ENCODE results near the gene CD300LD.
A peak's percentile ranks its signal among the peaks of the same experiment; 100 is the strongest.
"Not testable (repeated sequence)": the region's sequence is repeated elsewhere in the genome, so short reads cannot be mapped to it uniquely, and the experiment has no call there.

The CD300LD gene

DNA sequence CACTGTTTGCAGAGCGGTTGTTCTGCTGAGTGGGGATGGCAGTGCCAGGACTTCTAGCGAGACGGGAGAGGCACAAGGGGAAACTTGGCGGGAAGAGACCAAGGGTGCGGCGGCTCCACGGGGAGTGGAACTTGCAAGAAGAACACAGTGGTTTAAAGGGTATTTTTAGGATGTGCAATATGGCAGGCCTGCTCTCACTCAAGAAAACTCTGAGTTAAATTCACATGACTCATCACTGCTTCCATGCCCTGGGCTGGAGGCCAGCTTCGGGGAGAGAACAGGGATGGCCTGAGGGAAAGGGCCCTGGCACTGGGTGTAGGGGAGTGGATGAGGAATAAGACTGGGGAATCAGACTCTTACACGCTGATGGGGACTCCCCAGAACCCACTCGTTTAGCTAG, 13.3 kb upstream of the CD300LD start:
- DNase-seq: no peak

DNA sequence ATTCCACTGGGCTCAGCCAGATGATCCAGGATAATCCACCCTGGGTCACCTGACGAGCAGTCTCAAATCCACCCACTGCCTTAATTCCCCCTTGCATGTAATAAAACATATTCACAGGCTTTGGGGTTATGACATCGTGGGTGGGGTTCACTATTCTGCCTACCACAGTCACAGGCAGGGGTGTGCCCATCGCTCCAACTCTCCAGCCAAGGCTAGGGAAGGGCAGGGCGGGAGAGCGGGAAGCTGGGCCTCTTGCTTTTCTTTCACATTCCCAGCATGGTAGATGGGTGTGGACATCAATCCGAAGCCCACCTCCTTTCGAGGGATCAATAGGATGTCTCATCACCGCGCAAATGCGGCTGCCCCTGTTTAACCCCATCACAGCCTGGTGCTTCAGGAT, 12.7 kb upstream of the CD300LD start:
- no peak for DNase-seq

GRCh38 chr17:74604200-74604599, 12.1 kb upstream of the CD300LD start:
- no peak for DNase-seq

GRCh38 chr17:74603746-74604145, 11.7 kb upstream of the CD300LD start:
- DNase-seq: no peak

DNA sequence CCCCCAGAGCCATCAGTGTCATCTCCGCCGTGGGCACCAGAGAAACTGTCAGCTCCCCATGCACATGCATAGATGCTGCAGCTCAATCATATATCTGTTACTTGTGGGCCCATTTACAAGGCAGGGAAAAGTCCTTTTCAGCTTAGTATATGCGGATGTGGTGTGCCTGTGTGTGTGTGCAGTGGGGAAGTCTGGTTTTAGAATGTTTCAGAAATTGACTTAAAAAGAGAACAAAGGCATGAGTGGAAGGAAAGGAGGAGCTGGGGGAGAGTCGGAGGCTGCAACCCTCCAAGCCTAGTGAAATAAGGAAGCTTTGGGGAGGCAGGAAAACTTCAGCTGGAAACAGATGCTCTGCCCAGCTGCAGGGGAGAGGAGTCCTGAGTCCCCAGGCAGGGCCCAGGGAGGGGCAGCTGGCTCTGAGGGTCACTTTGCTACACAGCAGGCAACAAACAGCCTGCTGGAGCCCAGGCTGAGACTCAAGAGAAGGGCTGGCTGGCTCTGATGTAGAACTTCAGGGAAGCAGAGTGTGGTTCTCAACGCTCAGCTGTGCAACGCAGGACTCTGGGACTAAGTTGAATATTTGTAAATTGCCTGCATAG, 11.1 kb upstream of the CD300LD start:
- DNase-seq: no peak

- DNase-seq: peak; percentile 35
Observed at GRCh38 chr17:74601944-74602572, 10.0 kb upstream of the CD300LD start.

- peak; percentile 2 for DNase-seq
Observed at GRCh38 chr17:74599448-74599939, 7.4 kb upstream of the CD300LD start.

- no peak for DNase-seq
Observed at GRCh38 chr17:74599023-74599399, 6.9 kb upstream of the CD300LD start.

- no peak for DNase-seq
Observed at GRCh38 chr17:74598346-74599022, 6.4 kb upstream of the CD300LD start.

DNA sequence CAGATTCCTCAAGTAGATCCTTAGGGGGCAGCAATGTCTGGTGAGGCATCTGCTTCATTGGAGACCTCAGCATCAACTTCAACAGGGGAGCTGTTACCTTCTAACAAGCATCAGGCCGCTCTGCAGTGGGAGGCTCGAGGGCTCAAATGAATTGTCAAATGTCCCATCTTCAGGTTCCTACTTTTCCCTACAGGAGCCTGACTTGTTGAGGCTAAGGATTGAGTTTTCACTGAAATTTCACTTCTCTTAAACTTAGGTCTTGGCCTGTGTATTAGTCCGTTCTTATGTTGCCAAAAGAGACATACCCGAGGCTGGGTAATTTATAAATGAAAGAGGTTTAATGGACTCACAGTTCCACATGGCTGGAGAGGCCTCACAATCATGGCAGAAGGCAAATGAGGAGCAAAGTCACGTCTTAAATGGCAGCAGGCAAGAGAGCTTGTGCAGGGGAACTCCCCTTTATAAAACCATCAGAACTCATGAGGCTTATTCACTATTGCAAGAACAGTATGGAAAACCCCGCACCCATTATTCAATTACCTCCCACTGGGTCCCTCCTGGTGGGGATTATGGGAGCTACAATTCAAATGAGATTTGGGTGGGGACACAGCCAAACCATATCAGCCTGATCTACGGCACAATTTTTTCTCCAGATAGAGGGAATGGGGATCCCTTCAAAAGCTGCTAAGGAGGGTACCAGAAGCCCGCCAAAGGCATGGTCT, 5.1 kb upstream of the CD300LD start:
- DNase-seq: no peak

DNA sequence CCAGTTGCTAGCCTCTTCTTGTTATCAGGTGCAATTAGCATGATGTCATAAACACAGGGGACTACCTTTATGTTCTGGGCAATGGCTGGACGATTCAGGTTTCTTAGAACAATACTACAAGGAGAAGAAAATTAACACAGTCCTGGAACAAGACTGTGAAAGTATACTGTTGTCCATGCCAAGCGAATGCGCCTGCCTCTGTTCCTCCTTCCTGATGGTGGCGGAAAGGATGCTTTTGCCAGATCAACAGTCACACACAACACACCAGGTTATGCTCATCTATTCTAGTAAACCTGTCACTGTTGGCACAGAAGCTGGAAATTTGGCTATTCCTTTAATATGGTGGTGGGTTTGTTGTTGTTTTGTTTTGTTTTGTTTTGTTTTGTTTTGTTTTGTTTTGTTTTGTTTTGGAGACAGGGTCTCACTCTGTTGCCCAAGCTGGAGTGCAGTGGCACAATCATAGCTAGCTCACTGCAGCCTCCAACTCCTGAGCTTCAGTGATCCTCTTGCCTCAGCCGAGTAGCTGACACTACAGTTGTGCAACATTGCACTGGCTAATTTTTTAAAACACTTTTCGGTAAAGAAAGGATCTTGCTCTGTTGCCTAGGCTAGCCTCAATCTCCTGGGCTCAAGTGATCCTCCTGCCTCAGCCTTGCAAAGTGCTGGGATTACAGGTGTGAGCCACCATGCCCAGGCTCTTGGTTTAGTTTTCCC, 3.1 kb upstream of the CD300LD start:
- DNase-seq: no peak

GRCh38 chr17:74591503-74591902, 580 bp downstream of the CD300LD start:
- DNase-seq: no peak

GRCh38 chr17:74585711-74586110, 6.4 kb downstream of the CD300LD start:
- no peak for DNase-seq

DNA sequence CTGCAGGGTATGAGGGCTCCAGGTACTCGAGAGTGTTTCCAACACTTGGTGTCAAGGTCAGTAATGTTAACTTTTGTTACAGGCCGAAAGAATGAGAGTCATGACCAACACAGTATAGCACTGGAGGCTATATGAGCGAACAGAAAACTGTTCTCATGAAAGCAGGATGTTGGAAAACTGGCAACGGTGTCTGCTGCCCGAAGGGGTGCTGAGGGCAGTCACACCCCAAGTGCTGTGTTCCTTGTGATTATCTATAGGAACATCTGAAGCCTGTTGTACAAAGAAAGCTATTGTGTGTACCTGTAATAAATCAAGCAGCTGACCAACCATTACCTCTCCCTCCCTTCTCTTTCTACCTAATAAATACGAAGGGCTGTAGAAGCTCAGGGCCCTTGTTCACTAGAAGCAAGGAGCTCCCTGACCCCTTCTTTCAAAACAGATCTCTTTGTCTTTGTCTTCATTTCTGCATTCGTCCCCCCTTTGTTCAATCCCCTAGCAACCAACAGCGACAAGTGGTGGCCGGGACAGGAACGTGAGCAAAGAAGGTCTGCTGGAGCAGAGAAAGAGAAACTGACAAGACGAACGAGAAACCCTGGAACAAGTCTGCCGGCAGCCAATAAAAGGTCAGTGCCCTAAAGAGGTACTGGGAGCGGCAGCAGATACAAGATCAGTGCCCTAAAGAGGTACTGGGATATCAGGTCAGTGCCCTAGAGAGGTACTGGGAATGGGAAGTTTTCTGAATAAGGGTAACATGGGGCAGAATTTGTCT, 7.6 kb downstream of the CD300LD start:
- no peak for DNase-seq

DNA sequence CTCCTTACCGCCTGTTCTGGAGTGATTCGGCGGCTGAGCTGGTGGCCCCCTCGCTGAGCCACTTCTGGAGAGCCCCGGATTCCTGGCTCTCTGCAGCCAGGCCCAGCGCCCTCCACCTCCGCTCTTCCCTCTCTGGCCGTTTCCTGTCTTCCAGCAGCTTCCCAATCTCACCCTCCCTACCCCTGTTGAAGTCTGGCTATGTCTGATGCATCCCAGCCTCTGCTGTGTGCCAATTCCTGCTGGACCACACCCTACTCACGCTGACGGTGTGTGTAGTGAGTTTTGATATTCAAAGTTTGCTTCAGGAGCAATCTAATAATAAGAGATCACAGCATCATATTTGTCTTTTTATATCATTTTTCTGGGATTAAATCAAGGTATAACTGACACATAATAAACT, 9.4 kb downstream of the CD300LD start:
- DNase-seq: no peak

- no peak for DNase-seq
Observed at GRCh38 chr17:74579900-74580299, 12.2 kb downstream of the CD300LD start.

DNA sequence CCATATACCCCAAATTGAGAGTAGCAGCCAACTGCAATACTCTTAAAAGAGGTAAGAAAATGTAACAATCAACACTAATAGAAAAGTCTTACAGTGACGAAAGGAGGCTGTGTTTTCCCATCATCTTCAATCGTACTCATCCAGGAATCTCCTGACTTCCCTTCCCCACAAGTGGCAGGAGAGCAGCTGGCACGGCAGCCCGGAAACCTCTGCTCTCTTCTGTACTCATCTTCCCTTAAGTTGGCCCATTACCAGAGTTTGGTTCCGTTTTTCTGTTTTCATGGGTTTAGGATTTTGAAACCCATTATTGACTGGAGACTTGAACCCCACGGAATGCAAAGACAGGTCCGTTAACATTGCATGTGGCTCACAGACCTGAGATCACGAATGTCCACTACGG, 13.1 kb downstream of the CD300LD start:
- DNase-seq: no peak

DNA sequence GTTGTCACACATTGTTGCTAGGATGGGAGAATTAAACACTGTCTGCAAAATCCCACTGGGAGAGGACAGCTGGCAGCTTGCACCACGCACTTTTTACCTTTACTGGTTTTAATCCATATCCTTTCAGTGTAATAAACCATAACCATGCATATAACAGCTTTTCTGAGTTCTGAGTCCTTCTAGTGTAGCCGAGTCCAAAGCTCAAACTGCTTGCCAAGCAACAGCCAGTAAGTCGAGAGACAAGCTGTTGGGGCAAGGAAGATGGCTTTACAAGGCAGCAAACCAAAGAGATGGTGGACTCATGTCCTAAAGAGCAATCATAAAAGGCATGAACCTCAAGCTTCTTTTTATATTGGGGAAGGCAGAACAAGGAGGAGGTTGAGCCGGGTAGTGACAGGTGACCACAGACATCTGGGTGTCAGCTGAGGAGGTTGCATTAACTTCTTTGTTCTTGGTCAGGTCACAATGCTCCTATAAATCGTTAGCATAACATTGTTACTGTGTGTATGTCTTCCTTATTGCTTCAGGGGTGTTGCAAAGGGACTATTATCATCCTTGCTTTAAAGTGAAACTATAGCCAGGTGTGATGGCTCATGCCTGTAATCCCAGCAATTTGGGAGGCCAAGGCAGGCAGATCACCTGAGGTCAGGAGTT, 17.5 kb downstream of the CD300LD start:
- no peak for DNase-seq

- DNase-seq: not testable (repeated sequence)
Observed at GRCh38 chr17:74573635-74574034, 18.4 kb downstream of the CD300LD start.

- DNase-seq: no peak
Observed at GRCh38 chr17:74573169-74573568, 18.9 kb downstream of the CD300LD start.

- DNase-seq: no peak
Observed at GRCh38 chr17:74571621-74572270, 20.3 kb downstream of the CD300LD start.

Data from CD4-positive, alpha-beta T cell treated with Interleukin-17A for 1 hour (primary cell).